ENCODE measurements around the gene NCAPG.

Gene NCAPG, protein sequence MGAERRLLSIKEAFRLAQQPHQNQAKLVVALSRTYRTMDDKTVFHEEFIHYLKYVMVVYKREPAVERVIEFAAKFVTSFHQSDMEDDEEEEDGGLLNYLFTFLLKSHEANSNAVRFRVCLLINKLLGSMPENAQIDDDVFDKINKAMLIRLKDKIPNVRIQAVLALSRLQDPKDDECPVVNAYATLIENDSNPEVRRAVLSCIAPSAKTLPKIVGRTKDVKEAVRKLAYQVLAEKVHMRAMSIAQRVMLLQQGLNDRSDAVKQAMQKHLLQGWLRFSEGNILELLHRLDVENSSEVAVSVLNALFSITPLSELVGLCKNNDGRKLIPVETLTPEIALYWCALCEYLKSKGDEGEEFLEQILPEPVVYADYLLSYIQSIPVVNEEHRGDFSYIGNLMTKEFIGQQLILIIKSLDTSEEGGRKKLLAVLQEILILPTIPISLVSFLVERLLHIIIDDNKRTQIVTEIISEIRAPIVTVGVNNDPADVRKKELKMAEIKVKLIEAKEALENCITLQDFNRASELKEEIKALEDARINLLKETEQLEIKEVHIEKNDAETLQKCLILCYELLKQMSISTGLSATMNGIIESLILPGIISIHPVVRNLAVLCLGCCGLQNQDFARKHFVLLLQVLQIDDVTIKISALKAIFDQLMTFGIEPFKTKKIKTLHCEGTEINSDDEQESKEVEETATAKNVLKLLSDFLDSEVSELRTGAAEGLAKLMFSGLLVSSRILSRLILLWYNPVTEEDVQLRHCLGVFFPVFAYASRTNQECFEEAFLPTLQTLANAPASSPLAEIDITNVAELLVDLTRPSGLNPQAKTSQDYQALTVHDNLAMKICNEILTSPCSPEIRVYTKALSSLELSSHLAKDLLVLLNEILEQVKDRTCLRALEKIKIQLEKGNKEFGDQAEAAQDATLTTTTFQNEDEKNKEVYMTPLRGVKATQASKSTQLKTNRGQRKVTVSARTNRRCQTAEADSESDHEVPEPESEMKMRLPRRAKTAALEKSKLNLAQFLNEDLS

DNA sequence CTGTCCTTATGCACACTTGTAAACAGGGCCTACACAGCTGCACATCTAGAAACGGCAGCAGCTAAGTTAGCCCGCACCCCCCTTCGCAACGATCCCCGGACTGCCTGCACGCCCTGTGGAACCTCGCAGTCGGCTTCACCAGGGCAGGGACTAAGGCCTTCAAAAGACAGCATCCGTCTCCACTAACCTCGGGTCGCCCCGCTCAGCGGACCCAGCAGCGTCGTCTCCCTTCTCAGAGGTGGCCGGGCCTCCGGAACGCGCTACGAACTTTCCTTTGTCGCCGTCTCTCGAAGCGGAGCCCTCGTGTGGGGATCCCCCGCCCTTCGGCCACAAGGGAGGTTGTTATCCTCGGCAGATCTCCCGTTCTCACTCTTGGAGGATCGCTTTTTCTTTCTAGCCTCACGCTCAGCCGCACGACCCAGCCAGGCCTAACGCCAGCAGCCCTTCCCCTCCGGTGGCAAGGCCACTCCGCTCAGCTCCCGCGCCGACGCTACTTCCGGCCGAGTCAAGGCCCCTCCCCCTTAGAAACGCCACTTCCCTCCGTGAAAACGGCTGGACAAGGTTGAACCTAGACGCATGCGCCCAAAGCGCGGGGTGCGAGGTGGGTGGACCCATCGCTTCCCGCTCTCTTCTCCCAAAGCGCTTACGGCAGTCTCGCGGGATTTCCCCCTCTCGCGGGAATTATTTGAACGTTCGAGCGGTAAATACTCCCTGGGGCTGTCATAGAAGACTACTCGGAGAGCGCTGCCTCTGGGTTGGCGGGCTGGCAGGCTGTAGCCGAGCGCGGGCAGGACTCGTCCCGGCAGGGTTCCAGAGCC lies at the start of gene NCAPG, which contains the start of gene DCAF16:
TSS of gene NCAPG (plus strand) at position 720 of the 818 bp plus-strand sequence. CDS start 99 bp downstream, outside the sequence.
TSS of gene DCAF16 (minus strand) at position 498 of the 818 bp plus-strand sequence. CDS start 6,616 bp downstream, outside the sequence.
- peak; percentile 99 for DNase-seq (ENCODE audit: low read depth)

DNA sequence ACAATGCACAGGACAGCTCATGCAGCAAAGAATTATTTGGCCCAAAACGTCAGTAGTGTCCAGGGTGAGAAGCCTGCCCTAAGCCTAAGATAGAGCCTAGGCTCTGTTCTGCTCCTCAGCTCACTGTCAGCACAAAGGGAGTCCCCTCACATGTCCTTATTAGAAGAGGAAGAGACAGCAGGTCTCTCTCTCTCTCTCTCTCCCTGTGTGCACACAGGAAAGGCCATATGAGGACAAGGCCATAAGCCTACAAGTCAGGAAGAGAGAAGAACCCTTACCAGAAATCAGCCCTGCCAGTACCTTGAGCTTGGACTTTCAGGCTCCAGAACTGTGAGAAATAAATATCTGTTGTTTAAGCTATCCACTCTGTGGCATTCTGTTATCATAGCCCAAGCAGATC lies 49.7 kb upstream of the NCAPG start:
- no peak for DNase-seq (ENCODE audit: low read depth)

DNA sequence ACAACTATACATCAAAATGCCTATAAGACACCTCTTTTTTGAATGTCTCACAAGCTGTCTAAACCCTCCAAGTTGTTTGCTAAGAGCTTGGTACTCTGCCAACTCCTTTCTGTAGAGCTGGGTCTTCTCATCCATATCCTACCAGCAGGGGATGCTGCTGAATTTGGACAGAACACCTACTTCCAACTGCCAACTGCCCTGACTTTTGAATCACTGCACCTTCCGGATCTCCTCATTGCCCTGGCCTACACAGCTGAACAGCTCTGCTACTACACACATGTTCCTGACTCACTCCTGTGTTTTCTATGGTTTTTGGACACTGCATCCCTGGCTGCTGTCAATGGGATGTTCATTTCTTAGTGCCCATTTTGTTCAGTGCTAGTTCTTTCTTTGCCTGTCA lies 48.1 kb upstream of the NCAPG start:
- peak; percentile 47 for DNase-seq (ENCODE audit: low read depth)

DNA sequence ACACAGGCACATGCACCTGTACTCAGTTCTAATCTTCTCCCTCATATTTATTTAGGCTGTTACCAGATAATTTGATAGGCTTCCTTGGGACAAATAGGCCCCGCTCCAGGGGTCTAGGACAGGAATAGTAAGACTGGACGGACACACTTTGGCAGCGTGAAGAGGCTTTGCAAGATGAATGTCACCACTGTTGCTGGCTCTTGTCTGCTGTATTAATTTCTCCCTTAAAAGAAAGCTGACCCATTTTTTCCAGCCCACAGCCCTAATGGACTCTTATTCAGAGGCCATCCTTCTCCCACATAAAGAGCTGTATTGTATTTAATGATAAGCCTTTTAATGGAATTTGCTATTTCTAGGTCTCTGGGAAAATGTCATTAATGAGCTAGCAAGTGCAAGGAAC lies 47.4 kb upstream of the NCAPG start:
- DNase-seq (ENCODE audit: low read depth), result no peak

DNA sequence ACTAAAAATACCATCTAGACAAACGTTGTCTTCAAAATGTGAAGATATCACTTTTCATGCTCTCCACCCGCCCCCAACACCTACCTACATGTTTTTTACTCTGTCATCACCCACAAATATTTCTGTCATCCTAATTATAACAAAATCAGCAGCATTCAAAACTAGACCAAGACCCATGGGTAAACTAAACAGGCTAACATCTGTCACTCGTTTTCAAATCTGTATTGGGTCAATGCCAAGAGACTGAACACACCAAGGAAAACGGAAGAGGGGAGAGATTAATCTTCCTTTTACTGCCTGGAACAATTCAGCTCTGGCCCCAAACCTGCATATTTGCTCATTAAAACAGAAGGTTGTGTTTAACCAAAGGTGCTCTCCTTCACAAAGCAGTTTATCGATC lies 46.8 kb upstream of the NCAPG start:
- DNase-seq (ENCODE audit: low read depth), result no peak

DNA sequence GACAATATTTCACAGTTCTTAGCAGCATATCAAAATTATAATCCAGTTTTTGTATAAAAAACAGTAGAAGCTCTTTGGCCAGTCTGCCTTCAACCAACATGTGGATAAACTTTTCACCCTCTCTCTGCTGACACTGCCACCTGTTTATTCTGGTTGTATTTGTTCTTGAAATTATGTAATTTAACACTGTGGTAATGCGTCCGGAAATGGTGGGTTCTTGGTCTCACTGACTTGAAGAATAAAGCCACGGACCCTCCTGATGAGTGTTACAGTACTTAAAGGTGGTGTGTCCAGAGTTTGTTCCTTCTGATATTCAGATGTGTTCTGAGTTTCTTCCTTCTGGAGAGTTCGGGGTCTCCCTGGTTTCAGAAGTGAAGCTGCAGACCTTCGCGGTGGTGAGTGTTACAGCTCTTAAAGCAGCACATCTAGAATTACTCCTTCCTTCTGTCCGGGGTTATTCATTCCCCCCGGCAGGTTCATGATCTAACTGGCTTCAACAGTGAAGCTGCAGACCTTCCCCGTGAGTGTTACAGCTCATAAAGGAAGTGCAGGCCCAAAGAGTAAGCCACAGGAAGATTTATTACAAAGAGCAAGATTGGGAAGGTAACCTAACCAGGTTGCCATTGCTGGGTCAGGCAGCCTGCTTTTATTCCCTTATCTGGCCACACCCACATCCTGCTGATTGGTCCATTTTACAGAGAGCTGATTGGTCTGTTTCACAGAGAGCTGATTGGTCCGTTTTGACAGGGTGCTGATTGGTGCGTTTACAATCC lies 45.1 kb upstream of the NCAPG start:
- no peak for DNase-seq (ENCODE audit: low read depth)

DNA sequence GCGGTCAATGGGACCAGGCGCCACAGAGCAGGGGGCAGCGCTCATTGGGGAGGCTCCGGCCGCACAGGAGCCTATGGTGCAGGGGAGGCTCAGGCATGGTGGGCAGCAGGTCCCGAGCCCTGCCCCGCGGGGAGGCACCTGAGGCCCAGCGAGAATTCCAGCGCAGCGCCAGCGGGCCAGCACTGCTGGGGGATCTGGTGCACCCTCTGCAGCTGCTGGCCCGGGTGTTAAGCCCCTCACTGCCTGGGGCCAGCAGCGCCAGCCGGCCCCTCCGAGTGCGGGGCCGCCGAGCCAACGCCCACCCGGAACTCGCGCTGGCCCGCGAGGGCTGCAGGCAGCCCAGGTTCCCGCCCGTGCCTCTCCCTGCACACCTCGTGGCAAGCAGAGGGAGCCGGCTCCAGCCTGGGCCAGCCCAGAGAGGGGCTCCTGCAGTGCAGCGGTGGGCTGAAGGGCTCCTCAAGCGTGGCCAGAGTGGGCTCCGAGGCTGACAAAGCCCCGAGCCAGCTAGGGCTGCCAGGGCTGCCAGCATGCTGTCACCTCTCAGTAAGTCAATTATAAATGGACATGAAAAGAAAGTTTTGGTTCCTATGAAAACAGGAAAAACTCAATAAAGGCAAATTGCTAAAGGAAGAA lies 43.8 kb upstream of the NCAPG start:
- DNase-seq (ENCODE audit: low read depth), result no peak

DNA sequence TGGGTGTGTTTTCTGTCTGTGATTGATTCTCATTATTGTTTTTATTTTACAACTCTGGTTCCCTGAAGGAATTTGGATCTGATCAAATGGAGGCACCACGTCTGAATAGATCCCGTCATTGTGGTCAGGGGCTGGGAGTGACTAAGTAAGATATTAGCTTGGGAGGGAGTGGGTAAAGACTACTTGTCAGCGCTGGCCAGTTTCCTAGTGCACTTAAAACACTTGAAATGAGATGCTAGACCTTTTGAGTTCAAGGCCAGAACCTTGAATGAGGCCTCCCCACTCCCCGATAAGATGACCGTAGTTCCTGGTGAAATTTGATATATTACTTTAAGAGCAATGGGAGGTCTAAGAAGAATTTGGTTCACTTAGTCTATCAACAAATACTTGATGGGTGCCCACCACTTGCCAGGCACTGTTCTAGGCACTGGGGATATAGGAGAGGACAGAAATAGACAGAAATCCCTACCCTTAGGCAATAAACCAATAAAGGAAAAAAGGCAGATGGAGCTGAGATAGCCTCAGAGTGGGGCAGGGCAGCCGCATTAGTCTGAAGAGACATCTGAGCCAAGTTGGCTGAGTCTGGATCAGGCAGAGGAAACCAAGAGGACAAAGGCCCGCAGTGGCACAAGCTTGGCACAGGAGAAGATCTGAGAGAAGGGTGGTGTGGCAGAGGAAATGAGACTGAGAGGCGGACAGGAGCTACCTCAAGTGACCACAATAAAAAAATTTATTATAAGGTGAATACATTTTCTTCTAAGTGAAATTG lies 41.2 kb upstream of the NCAPG start:
- no peak for DNase-seq (ENCODE audit: low read depth)

DNA sequence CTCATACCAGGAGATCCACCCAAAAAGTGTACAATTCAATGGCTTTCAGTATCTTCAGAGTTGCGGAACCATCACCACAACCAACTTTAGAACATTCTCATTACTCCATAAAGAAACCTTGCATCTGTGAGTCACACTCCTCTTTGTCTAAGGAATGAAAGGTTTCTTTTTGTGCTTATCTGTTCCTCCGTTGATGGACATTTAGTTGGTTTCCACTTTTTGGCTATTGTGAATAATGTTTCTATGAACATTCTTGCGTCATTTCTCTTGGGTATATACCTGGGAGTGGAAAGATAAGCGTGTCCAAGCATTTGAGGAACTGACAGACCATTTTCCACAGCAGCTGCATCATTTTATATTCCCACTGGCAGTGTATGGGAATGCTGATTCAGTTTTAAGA lies 39.9 kb upstream of the NCAPG start:
- no peak for DNase-seq (ENCODE audit: low read depth)

DNA sequence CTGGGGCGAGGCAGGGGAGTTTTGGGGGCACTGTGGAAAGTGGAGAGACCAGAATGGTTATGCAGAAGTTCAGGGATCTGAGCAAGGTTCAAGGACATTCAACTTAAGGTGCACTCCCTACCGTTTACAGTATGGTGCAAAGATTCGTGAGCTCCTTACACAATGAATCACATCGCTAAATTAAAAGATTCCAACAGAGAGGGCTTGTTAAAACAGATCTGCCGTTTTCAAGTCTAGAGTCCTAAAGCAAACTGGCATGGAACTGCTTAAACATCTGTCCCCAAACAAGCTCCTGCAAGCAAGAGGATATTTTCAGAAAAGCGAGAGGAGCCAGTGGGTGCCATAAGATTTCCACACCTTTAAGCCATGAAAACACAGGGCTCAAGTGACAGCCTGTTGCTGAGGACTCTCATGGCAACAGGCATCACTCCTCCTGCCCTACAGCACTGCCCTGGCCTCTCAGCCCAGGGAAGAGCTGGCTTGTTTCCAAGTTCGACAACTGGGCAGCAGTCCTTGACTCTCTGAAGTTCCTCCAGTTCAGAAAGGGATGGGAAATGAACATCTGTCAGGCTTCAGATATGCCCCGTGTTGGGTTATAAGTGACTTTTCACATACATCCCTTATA lies 39.4 kb upstream of the NCAPG start:
- no peak for DNase-seq (ENCODE audit: low read depth)

DNA sequence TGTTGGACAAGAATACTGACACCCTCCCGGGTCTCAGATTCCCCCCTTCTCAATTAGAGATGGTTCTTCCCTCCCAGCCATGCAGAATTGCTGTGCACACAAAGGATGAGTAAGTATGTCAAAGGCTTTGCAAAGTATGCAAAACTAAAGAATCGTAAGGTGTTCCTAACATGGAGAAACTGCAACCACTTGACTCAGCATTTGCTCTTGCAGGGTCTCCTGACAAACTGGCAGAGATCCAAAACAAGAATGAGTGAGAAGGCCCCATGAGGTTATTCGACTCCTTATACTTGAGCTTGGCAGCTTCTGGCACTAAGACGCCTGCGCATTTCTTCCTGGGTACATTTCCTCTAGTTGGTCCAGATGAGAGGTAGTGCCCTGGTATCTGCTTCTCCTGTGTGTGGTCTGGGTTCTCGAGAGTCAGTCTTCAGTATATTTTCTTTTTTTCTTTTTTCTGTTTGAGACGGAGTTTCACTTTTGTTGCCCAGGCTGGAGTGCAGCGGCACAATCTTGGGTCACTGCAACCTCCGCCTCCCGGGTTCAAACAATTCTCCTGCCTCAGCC lies 37.6 kb upstream of the NCAPG start:
- no peak for DNase-seq (ENCODE audit: low read depth)

DNA sequence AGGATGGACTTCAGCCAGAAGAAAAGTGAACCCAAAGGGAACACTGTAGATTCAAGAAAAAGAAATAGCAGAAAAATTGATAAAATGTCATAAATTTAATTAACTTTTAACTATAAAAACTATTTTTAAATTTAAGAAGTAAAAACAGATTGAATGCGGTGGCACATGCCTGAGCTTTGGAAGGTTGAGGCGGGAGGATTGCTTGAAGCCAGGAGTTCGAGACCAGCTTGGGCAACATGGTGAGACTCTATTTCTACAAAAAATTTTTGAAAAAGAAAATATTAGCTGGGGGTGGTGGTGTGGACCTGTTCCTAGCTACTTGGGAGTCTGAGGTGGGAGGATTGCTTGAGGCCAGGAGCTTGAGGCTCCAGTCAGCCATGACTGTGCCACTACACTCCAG lies 32.3 kb upstream of the NCAPG start:
- DNase-seq (ENCODE audit: low read depth), result no peak

DNA sequence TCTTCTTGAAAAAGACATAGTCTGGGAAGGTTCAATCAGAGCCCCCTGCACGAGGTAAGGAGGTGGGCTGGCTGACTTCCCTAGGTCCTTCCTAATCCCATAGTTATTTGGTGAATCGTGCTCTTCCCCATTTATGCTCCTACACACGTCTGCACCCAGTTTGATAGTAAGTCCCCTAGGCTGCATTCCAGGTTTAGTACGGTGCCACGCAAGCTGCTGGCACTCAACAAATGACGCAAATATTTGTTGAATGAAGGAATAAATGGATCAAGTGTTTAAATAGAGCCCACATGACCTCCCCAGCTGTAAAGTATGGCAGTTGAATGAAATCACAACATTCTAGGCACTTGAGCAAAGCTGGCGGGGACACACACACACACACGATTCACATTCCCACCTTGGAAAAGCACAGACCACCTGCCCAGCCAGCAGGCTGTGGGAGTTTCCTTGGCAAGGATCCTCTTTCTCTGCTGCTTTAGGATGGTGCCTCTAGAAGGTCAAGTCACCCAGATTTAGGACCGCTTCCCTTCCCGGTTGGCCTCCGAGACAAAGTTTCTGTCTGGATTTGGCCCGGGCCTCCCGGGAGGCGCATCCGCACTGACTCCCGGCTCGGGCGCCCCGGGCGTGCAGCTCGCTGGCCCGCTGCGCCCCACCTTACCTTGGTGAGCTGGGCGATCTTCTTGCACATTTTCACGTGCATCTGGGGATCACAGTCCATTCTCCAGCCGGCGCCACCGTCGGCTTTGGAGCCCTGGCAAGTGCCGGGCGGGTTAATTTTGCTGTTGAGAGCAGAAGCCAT lies 30.1 kb upstream of the NCAPG start:
- DNase-seq (ENCODE audit: low read depth), result peak; percentile 13

DNA sequence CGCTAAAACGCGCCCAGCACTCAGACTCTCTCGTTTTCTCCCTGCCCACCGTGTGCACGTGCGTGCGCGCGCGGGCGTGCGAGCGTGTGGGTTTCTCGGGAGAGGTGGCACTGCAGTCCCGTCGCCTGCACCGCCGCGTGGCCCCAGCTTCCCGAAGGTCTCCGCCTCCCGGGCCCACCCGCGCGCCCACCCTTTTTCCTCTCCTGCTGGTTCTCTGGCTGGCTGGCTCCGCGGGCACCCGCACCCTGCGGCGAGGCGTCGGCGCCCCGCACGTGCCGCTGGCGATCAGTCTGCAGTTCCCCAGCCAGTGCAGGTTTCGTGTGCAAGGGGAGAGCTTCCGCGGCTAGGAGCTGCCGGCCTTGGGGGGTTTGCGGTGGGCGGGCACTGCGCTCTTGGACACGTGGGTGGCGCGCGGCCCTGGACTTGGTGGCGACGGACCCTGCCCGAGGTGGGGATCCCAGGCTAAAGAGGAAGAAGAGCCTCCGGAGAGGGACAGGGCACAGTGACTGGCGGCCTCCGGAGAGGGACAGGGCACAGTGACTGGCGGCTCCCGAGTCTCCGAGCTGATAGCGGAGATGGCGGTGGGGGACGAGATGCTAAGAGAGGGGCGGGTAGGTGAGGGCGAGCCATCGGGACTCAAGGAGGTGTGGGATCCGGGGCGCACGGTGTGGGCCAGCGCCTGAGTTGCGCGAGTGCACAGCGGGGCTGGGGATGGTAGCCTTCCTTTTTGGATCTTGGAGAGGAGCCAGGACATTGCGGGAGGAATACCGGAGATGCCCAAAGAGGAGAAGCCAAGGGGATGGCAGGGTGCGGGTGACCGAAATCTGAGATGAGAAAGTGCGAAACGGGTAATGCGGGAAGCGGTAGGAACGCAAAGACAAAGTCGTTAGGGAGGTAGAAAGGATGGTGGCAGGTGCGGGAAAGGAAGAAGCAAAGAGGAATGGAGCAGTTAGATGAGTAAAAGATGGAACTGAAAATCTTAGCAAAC lies 29.2 kb upstream of the NCAPG start, which contains the start of gene FAM184B:
TSS of gene FAM184B (minus strand) at position 322 of the 988 bp plus-strand sequence. CDS start 322 bp downstream, outside the sequence.
- peak; percentile 4 for DNase-seq (ENCODE audit: low read depth)

DNA sequence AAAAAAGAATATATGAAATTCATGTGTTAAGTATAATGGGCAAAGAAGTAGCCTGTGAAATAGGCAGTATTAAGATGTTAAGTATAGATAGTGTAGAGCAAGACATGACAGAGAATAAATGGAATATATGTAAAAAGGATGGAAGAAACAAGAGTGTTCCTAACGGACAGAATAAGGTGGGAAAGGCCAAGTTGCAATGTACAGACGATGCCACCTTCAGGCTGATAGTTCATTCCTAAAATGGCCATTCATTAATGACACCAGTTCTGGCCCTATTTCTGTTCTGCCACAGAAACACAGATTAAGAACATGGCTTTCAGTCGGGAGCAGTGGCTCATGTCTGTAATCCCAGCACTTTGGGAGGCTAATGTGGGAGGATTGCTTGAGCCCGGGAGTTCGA lies 24.9 kb upstream of the NCAPG start:
- no peak for DNase-seq (ENCODE audit: low read depth)

DNA sequence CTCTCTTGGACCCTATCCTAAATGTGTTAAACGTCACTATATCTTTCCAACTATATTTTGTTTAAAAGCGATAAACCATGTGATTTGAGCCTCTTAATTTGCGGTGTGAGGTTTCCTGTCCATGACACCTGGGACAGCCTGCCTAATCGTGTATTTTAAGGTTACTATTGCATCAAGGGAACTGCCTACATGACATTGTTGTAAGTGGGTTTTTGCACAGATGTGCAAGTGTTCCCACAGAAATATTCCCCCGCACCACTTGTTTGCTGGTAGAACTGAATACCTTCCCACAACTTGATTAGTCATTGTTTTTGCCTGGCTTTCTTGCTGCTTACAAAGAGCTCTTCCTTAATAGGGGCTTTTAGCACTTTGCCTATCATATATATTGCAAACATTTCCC lies 24.2 kb upstream of the NCAPG start:
- DNase-seq (ENCODE audit: low read depth), result no peak

DNA sequence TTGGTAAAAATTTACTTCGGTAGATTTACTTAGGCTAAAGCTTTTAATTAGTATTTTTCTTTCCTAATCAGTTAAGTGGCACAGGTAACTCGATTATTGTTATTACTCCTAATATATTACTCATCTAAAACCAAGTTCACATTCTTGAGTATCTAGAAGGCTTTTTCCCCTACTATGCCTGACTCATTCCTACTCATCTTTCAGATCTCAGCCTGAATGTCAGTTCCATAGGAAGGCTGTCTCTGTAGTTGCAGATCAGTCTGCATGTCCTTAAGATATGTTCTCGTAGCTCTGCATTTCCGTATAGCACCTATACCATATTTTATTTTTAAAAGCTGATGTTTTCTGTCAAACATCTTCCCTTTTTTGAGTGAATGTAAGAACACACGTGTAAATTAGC lies 23.5 kb upstream of the NCAPG start:
- DNase-seq (ENCODE audit: low read depth), result peak; percentile 82

All from ELR (cell line).